A549 (cell line): ENCODE results near the gene PSMD1. TPM values are rescaled to one million over a fixed set of nuclear protein-coding genes. Genes with fewer than 3 reads are reported as not detected.
A peak's percentile ranks its signal among the peaks of the same experiment; 100 is the strongest.

Experiments
- ATAC-seq, 2 experiments: fragments of 200-7000 bp in 1 of 2; fragments of >200 bp in 1 of 2; cut with Nextera tagmentation in 1 of 2; cut with Tn5 transposase in 1 of 2; 3 replicates each; pipeline versions ENCODE4 v1.8.0 to v1.9.1; 2018 to 2020; ENCODE audit warnings: mild to moderate bottlenecking in 1 of 2, moderate library complexity in 1 of 2
- CTCF ChIA-PET: fragments of 300-600 bp; sonication (Branson Sonifier 250); formaldehyde crosslinking; extraction: SDS; loops from one replicate; lab custom pipeline; 2021; ENCODE audit warnings: antibody characterized with exemption, inconsistent platforms; lab: Yijun Ruan, JAX
- POLR2A ChIA-PET: fragments of 350-600 bp; formaldehyde crosslinking; extraction: SDS; loops from one replicate; lab custom pipeline; 2021; ENCODE audit warnings: antibody characterized with exemption, inconsistent platforms; lab: Yijun Ruan, JAX
- DNase-seq, 2 experiments: peaks; one replicate each; pipeline versions ENCODE4 v3.0.0 to v3.0.0-alpha.2; 2011 to 2016; ENCODE audit warnings: low read depth in 1 of 2, low spot score in 1 of 2
- FAIRE-seq: peaks from 2 replicates; lab custom pipeline; 2011; peaks lifted over from hg19 to GRCh38; lab: Jason Lieb, UNC
- H3K27ac ChIP-seq, 2 experiments: fragments of >200 bp; sonication (Bioruptor Twin); formaldehyde crosslinking; 3 replicates each; pipeline ENCODE4 v1.5.1; 2016 to 2017
- H3K4me1 ChIP-seq: fragments of >200 bp; sonication (Bioruptor Twin); formaldehyde crosslinking; 3 replicates; pipeline ENCODE4 v1.6.1; 2016
- H3K4me2 ChIP-seq: fragments of >200 bp; sonication (Bioruptor Twin); formaldehyde crosslinking; 3 replicates; pipeline ENCODE4 v1.6.1; 2016
- H3K4me3 ChIP-seq: fragments of >200 bp; sonication (Bioruptor Twin); formaldehyde crosslinking; 3 replicates; pipeline ENCODE4 v1.5.1; 2016
- H3K9me3 ChIP-seq: fragments of >200 bp; sonication (Bioruptor Twin); formaldehyde crosslinking; 3 replicates; pipeline ENCODE4 v1.6.1; 2016
- CHD2 ChIP-seq: fragments of 150-350 bp; IDR thresholded peaks from 2 replicates; pipeline ENCODE4 v1.6.1; 2014; ENCODE audit warnings: low read length; ENCODE audit not compliant: partially characterized antibody
- EHF ChIP-seq: fragments of 250-450 bp; sonication (Bioruptor Pico); IDR thresholded peaks from 2 replicates; pipeline ENCODE4 v1.5.0; 2020; ENCODE audit warnings: mild to moderate bottlenecking
- EHMT2 ChIP-seq: fragments of 200-600 bp; sonication (generic); IDR thresholded peaks from 2 replicates; pipeline ENCODE4 v1.6.1; 2016; ENCODE audit warnings: antibody characterized with exemption, low read depth, mild to moderate bottlenecking, moderate library complexity
- FOSB ChIP-seq: fragments of 250-450 bp; sonication (Bioruptor Pico); IDR thresholded peaks from 2 replicates; pipeline ENCODE4 v1.5.0; 2020; ENCODE audit warnings: mild to moderate bottlenecking, moderate library complexity
- FOXS1 ChIP-seq: fragments of 250-450 bp; sonication (Bioruptor Pico); IDR thresholded peaks from 2 replicates; pipeline ENCODE4 v1.5.0; 2020; ENCODE audit warnings: mild to moderate bottlenecking, moderate library complexity
- GATA3 ChIP-seq: IDR thresholded peaks from 2 replicates; pipeline ENCODE4 v1.6.1; 2012; ENCODE audit warnings: borderline replicate concordance
- HES2 ChIP-seq: fragments of >200 bp; sonication (Bioruptor Twin); formaldehyde crosslinking; IDR thresholded peaks from 2 replicates; pipeline ENCODE4 v1.6.1; 2016
- HOXA7 ChIP-seq: fragments of 250-450 bp; sonication (Bioruptor Pico); IDR thresholded peaks from 2 replicates; pipeline ENCODE4 v1.5.0; 2020; ENCODE audit warnings: mild to moderate bottlenecking, moderate library complexity
- JUN ChIP-seq, 2 experiments: fragments of >200 bp; sonication (Bioruptor Twin); formaldehyde crosslinking; IDR thresholded peaks; 2 replicates in 1 of 2; 3 replicates in 1 of 2; pipeline ENCODE4 v1.6.1; 2016 to 2017
- MAFK ChIP-seq: fragments of 450-650 bp; IDR thresholded peaks from 2 replicates; pipeline ENCODE4 v1.6.1; 2014; ENCODE audit not compliant: partially characterized antibody
- MYC ChIP-seq: IDR thresholded peaks from 2 replicates; pipeline ENCODE4 v1.6.1; 2012; ENCODE audit warnings: mild to moderate bottlenecking, inconsistent platforms, low read length, improper control_type of control experiment, borderline replicate concordance
- NFE2L2 ChIP-seq: fragments of 150-350 bp; conservative IDR thresholded peaks from 2 replicates; pipeline ENCODE4 v1.6.1; 2014; ENCODE audit warnings: low read length
- POLR2AphosphoS2 ChIP-seq: conservative IDR thresholded peaks from 2 replicates; pipeline ENCODE4 v1.6.1; 2012; ENCODE audit warnings: low read length, improper control_type of control experiment, inconsistent platforms
- RAD21 ChIP-seq, 2 experiments: fragments of >200 bp in 1 of 2; sonication (Bioruptor Twin) in 1 of 2; formaldehyde crosslinking in 1 of 2; IDR thresholded peaks in 1 of 2; conservative IDR thresholded peaks in 1 of 2; 2 replicates in 1 of 2; 3 replicates in 1 of 2; pipeline ENCODE4 v1.6.1; 2012 to 2018; ENCODE audit warnings: inconsistent platforms in 1 of 2
- RFX5 ChIP-seq: fragments of 450-650 bp; IDR thresholded peaks from 2 replicates; pipeline ENCODE4 v1.7.1; 2014; ENCODE audit warnings: antibody characterized with exemption, mild to moderate bottlenecking, moderate library complexity
- SMC3 ChIP-seq: fragments of >200 bp; sonication (Bioruptor Twin); formaldehyde crosslinking; IDR thresholded peaks from 3 replicates; pipeline ENCODE4 v1.6.1; 2018; ENCODE audit warnings: inconsistent platforms
- SREBF2 ChIP-seq: fragments of 450-650 bp; IDR thresholded peaks from 2 replicates; pipeline ENCODE4 v1.6.1; 2014; ENCODE audit warnings: mild to moderate bottlenecking, moderate library complexity
- ZNF302 ChIP-seq: fragments of 250-450 bp; sonication (Bioruptor Pico); IDR thresholded peaks from 2 replicates; pipeline ENCODE4 v1.9.0; 2021; ENCODE audit warnings: inconsistent platforms, mild to moderate bottlenecking, moderate library complexity
- WGBS: methylation state at CpG from one replicate; pipeline ENCODE4 v1.1.6; 2017; ENCODE audit errors: missing lambda C conversion rate; 5-methylcytosine and 5-hydroxymethylcytosine counted together
- polyA plus RNA-seq, 4 experiments: library from polyadenylated mRNA; depleted of rRNA in 3 of 4; stranded (reverse); fragments of >200 nt; fragmentation: RNase III in 1 of 4; extraction: RNeasy Plus Mini Kit Qiagen cat#74134 plus additional on column Dnase treatment in 1 of 4; gene quantifications; 2 replicates in 3 of 4; 3 replicates in 1 of 4; pipeline ENCODE4 v1.2.3, GENCODE V29; 2011 to 2017
- TF ChIP-seq, protein P1 (sequence below): fragments of 250-450 bp; sonication (Bioruptor Pico); IDR thresholded peaks from 2 replicates; pipeline ENCODE4 v1.5.0; 2020; ENCODE audit warnings: low read depth, mild to moderate bottlenecking, moderate library complexity

PSMD1 gene
- polyA plus RNA-seq, 2 of the 4 experiments (the other 2 are of a cell fraction), result 122 to 248 TPM

- whole genome bisulfite sequencing, result 6% methylated on average over 10 of the region's 10 CpGs
- ATAC-seq (no peak), DNase-seq (no peak), FAIRE-seq (no peak)
- TF ChIP-seq SREBF2 (no peak), EHMT2 (no peak), HES2 (no peak), POLR2AphosphoS2 (no peak), GATA3 (no peak), HOXA7 (no peak), CHD2 (no peak), RFX5 (no peak), MAFK (no peak), NFE2L2 (no peak), MYC (no peak)
- TF ChIP-seq, protein P1, sequence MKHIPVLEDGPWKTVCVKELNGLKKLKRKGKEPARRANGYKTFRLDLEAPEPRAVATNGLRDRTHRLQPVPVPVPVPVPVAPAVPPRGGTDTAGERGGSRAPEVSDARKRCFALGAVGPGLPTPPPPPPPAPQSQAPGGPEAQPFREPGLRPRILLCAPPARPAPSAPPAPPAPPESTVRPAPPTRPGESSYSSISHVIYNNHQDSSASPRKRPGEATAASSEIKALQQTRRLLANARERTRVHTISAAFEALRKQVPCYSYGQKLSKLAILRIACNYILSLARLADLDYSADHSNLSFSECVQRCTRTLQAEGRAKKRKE, result no peak
- H3K4me3 ChIP-seq, result peak overlapping the region; percentile 100
- ChIA-PET POLR2A (interaction anchor here (1.1 kb wide), 1 partner anchor 12 kb away, joined by 3 read pairs; no protein-coding TSS in a partner anchor), CTCF (interaction anchor here (0.7 to 1.6 kb wide), 8 partner anchors 10 to 233 kb away, joined by 3 to 5 read pairs (median 4); no protein-coding TSS in a partner anchor)
- H3K4me1 ChIP-seq, result peaks cover 25% of the 10 kb centered on the region
- H3K9me3 ChIP-seq, result no peaks in the 10 kb centered on the region
- peak overlapping the region; percentile 97 for H3K4me2 ChIP-seq
- H3K27ac ChIP-seq, result peak overlapping the region; percentile 96 to 99
These were observed 923 bp downstream of the PSMD1 start for GRCh38 chr2:231057590-231057989.

DNA sequence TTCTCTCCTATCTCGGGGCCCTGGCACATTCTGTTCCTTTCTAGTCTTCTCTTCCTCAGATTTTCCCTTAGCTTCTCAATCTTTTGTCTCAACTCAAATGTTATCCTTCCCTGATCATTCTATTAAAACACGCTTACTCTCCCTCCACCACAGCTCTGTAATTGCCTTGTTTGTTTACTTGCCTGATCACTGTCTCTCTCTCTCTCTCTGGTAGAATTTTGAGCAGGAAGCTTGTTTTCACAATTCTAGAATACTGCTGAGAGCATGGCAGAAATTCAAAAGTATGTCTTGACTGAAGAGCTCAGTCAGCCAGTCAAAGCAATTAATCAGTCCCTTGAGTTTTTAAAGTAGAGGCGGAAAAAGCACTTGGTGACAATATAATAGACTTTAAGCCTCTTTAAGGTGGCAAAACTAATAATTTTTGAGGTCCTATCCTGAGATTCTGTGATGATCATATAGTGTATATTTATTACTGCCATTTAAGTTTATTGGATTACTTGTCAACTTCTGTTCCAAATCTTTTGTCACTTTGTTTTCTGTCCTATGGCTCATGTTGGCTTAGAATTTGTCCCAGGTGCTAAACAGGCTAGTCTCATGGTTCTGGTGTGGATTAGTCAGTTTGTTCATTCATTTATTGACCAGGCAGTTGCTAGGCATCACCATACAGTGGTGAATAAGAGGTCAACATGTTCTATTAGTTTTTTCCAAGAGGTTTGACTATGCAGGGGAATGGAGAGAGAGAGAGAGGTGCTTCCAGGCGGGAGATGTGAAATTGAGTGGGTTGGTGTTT, 2.3 kb downstream of the PSMD1 start:
- peaks cover 25% of the 10 kb centered on the region for H3K4me1 ChIP-seq
- WGBS, result 85% methylated on average over 4 of the region's 4 CpGs
- FAIRE-seq, result no peak
- TF ChIP-seq MYC (no peak), ZNF302 (CRISPR knock-in tag) (no peak), HES2 (no peak), RAD21 (conservative IDR thresholded peaks at IDR 0.05 in 1 of 2, IDR thresholded peaks at IDR 0.05 in 1 of 2) (no peak), POLR2AphosphoS2 (no peak), FOXS1 (CRISPR knock-in tag) (no peak), FOSB (CRISPR knock-in tag) (no peak), NFE2L2 (no peak), SMC3 (no peak), SREBF2 (no peak), EHF (no peak)
- TF ChIP-seq, all 56 proteins: peak for 0
- Histone ChIP-seq H3K4me3 (peak overlapping the region; percentile 4; the same call in 1 of the 3 replicates), H3K4me2 (peak overlapping the region; percentile 97), H3K27ac (no peak overlapping the region), H3K9me3 (no peaks in the 10 kb centered on the region)
- no peak for ATAC-seq
- ChIA-PET POLR2A (no interaction called here), CTCF (interaction anchor here (1.3 to 1.4 kb wide), 2 partner anchors 234 to 566 kb away, joined by 3 to 4 read pairs; no protein-coding TSS in a partner anchor)
- no peak for DNase-seq

DNA sequence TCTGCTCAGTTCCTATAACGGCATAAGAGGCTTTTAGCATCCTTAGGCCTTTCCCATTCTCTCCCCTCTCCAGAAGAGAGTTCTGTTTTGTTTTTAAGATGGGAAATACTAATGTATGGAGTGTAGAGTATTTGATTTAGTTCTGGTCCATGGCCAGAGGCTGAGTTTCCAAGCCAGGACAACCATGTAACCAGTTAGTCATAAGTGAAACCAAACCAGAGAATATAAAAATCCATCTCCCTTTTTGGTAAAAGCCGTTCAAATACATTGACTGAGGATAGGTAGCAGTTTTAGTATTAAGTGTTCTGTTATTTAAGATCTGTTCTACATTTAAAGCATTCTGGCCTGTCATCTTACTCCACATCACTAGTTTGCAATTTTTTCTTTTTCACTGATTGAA, 3.1 kb downstream of the PSMD1 start:
- ATAC-seq (no peak), DNase-seq (no peak)
- H3K4me1 ChIP-seq, result peaks cover 25% of the 10 kb centered on the region
- ChIA-PET POLR2A (no interaction called here), CTCF (interaction anchor here (1.4 kb wide), 1 partner anchor 565 kb away, joined by 3 read pairs; no protein-coding TSS in a partner anchor)
- 91% methylated on average over 2 of the region's 2 CpGs for WGBS
- peak overlapping the region; percentile 97; the same call in 2 of the 3 replicates for H3K4me2 ChIP-seq
- no peak overlapping the region for H3K27ac ChIP-seq
- no peak for TF ChIP-seq JUN (IDR thresholded peaks at IDR 0.05)
- TF ChIP-seq, all 56 proteins: peak for 0
- no peaks in the 10 kb centered on the region for H3K9me3 ChIP-seq
- FAIRE-seq, result no peak
- no peak overlapping the region for H3K4me3 ChIP-seq
